ENCODE results near the gene ZIC5.

- TF ChIP-seq CTCF (IDR thresholded peaks at IDR 0.05; ENCODE audit: insufficient read depth, low read depth, low read length) = no peak
- no peak for TF ChIP-seq EZH2 (IDR thresholded peaks at IDR 0.05; ENCODE audit: insufficient read depth, low read length)
Observed at GRCh38 chr13:99948907-99949678, 22.5 kb downstream of the ZIC5 start.
